Measurements from ENCODE around the gene SDHA.

GRCh38 chr5:181566-181965, 36.6 kb upstream of the SDHA start:
- TF ChIP-seq CTCF (IDR thresholded peaks at IDR 0.05): no peak
- TF ChIP-seq POLR2A (IDR thresholded peaks at IDR 0.05): no peak
